Stimulated activated CD4-positive, alpha-beta T cell treated with anti-CD3 and anti-CD28 coated beads, Interleukin-15, amount 100 ng/mL, for 48 hours (primary cell): ENCODE data around the gene CLCN5.

ENCODE experiments used
- DNase-seq, 2 donors: peaks; one replicate each; pipeline ENCODE4 v3.0.0-alpha.2; 2020; ENCODE audit warnings: low read depth in 2 of 2

The CLCN5 gene

GRCh38 chrX:49934148-49934547 is 11.8 kb downstream of the CLCN5 start:
- DNase-seq, result no peak

GRCh38 chrX:49934729-49935128 is 12.3 kb downstream of the CLCN5 start:
- no peak for DNase-seq

DNA sequence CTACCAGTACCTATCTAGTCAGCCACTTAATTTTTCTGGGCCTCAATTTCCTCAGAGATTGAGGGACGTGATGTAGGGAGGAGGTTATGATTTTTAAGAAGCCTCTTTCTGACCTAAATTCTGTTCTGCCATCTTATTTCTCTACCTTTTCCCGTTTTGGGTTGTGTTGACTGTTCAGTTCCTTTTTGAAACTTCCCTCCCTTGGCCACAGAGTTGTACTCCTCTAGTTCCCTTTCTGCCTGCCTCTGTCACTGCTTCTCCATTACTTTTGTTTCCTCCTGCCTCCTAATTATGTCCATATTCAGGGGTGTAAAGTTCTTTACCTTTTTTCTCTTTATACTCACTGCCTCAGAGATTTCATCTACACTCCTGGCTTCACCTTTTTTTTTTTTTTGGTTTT is 25.4 kb downstream of the CLCN5 start:
- DNase-seq, result no peak

DNA sequence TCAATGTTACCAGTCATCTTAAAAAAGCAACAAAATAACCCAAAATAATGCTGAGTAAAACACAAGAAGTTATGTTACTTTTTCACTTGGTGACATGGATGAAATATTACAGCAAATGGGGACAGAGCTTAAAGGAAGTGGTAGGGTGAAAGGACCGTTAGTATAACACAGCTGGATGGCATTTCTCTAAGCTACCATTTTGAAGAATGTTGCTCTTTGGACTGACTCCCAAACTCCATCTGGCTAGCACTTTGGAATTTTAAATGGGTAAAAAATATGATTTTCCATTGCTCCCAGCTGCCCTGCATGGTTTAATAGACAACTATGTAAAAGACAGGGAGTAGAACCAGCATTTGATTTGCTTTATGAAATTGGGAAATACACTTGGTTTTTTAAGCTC is 27.6 kb downstream of the CLCN5 start:
- no peak for DNase-seq

DNA sequence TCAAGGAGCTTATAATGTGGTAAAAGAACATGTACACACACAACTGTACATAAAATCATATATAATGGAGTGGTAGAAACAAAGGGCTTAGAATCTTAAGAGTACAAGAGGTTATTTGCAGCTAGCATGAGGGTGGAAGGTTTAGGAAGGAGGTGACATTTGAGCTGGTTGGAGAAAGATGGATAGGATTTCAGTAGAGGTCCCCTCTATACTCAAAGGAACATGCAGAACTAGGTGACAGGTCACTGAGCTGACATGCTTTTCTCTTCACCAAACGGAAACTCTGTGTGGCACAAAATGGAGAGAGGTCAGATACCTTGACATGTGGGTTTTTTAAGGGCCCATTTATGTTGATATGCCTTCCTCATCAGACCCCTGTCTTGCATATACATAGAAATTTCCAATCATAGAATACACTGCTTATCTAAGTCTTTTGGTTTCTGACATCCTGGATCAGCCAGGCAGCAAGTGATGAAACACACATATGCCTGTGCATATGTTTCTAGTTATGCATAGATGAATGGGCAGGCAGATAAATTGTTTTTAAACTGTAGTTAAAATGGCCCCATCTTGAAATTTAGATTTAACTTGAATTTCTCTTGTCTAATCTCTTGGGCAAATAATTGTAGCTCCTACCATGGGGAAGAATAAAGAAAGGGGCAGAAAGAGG is 29.3 kb downstream of the CLCN5 start:
- no peak for DNase-seq

GRCh38 chrX:49956313-49956712 is 33.9 kb downstream of the CLCN5 start:
- no peak for DNase-seq

- DNase-seq, result no peak
Observed at GRCh38 chrX:49958727-49959485, 36.5 kb downstream of the CLCN5 start.

DNA sequence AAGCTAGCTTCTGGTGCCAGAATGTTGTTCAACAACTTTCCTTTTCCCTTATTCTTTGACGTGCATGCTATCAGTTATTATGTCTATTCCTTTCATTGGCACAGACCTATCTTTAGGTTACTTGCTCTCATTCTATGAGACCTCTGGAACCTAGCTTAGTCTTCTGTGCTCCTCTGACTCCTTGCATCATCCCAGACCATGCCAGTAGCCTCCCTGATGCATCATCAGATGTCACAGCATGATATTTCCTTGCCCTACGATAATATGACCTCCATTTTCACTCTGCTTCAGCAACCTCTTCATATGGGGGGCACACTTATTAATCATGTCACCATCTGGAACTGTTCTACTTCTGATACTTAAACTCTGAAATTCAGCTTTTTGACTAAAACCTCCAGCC is 37.2 kb downstream of the CLCN5 start:
- no peak for DNase-seq

DNA sequence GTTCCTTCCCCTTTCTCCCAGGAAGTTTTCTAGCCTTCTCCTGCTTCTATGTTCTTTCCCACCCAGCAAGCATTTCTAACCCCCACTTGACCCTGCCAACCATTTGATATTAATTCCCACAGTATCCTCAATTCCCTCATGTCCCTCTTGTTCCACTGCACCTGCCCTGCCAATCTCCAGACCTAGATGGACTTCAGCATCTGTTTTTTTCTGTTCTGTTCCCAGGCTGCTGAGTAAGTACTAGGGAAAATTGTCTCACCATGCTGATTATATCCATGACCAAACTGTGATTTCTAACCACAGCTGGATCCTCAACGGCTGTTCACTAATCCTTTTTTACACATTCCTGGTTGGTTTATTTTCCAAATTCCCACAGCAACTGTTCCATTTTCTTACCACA is 37.7 kb downstream of the CLCN5 start:
- DNase-seq, result no peak

- no peak for DNase-seq
Observed at GRCh38 chrX:49970674-49971073, 48.3 kb downstream of the CLCN5 start.

DNA sequence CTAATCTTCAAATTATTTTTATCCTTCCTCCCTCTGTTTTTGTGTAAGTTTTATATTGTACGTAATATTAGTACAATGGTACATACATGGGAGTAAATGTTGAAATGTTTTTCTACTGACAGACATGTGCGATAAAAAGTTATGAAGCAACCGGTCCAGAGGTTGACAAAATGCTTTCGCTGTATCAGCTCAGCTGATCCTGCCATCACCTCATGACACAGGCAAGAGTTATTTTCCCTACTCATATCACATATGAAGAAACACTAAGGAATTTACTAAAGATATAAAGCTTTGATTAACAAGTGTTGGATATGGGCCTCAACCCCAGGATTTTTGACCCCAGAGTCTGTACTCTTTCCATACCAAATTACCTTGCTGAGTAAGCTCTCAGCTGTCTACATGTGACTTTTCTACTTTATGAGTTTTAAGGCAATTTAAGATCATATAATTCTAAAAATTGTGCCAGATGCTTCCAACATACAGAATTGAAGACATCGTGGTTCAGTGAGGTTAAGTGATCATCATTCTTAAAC is 50.0 kb downstream of the CLCN5 start:
- no peak for DNase-seq

DNA sequence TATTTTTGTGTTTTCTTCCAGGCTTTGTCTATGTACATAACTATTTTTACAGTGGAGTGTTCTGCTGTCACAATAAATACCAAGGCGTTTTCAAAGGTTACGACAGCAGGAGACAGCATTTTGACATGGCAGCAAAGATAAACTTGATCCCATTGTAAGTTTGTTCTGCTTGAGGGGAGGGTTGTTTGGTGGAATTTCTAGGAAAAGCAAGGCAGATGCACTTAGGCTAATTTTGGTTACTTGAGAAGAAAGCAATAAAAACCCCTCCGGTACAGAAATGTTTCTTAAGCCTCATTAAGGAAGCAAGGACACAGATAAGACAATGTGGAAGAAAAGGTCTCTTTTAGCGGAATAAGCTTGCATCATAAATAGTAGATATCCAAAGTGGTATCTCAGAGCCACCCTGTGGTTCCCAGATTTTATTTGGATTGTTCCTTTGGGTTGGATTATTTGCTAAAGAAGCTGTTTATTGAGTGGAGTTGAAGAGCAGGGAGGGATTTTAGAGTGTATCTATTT is 54.3 kb downstream of the CLCN5 start:
- DNase-seq, result no peak

GRCh38 chrX:49977319-49978090 is 55.1 kb downstream of the CLCN5 start:
- DNase-seq, result no peak

GRCh38 chrX:49978176-49978575 is 55.8 kb downstream of the CLCN5 start:
- DNase-seq, result no peak

DNA sequence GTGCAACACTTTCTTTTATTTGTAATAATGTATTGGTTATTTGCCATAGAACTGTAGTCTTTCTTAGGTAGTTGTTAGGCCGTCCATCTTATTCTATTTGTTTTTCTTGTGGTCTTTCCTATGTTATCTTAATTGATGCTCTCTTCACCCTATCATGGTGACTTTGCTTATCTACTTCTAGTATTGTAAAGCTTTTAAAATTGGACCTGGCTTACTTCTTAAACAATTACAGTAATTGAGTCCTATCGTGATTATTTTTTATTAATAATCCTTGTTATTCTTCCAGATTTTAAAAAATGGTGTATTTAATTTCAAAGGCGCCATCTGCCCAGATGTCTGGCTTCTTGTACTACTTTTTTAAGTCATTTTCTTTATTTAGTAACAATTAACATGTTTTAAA is 63.7 kb downstream of the CLCN5 start:
- DNase-seq, result no peak

DNA sequence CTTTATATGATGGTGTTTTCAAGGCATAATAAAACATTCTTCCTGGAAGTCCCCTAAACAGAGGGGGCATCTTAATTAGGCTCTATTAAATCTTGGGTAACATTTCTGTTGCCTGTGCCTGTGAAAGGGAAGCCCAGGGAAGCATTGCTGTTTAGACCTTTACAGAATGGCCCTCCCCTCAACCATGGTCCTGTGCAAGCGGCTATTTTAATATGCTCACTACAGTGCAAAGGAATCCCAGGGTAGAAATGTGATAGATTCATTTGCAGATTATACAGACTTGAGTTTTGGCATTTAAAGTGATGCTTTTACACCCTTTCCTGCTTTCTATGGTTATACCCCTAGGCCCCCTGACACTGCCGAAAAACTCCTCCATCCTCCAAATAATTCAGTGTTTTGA is 65.3 kb downstream of the CLCN5 start:
- no peak for DNase-seq

GRCh38 chrX:49988143-49988542 is 65.7 kb downstream of the CLCN5 start:
- DNase-seq, result no peak

DNA sequence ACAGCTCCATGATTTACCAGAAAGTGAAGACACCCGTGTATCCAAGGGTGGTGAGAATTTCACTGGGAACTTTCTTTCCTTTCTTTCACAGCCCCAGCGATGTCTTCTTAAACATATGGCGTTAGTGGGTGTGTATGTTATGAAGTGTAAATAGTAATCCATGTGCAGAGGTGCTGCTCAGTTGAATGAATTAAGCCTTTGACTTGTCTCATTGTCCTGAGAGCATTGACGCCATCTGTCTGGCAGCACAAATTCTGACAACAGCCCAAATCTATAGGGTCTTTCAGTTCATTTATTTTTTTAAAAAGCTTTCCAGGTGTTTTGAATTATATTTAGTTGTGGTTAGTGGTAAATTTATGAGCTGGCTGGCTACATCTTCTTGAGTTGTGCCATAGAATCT is 69.4 kb downstream of the CLCN5 start:
- no peak for DNase-seq

DNA sequence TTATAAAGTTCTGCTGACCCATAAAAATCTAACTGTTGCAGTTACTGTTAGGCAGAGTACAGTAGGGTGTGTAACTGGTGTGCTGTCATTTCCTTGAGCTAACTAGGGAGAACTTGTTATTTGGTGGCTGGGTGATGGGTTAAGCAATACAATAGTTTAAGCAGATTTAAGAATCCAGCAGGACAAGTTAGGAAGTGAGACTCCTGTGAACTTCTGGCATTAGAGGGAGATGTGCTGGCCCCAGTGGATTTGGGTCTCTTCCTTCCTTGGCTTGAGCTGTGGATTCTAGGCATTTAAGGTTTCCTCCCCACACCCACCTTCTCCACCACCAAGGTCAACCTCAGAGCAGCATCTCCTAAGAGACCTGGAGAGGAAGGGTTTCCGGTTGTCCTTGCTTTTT is 70.5 kb downstream of the CLCN5 start:
- DNase-seq, result no peak

- DNase-seq, result no peak
Observed at GRCh38 chrX:49993661-49994060, 71.3 kb downstream of the CLCN5 start.

DNA sequence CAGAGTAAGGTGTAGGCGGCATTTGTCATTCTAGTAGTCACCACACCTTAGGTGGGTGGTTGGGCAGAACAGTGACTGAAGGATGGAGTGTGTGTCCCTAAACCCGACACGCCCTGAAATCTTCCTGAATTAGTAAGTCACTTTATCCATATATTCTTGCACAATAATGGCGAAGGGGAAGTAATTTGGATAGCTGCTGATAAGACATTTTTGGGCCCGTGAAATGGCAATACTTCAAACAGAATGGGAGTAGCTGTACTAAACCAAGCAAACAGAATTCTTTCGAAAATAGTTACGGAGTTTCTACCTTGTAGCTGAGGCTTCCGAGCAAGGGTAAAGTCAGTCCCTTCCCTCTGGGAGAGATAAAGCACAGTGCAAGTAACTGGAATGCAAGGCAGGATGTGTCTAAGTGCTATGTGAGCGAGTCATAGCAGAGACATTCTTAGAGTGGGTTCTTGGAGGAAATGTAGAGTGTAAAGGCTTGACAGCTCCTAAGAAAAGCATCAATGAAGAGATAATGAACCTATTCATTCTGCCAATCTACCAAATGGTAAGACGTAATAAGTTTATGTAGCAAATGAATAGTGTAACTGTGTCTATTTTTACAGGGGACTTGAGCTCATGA is 72.8 kb downstream of the CLCN5 start:
- DNase-seq, result no peak
